Stomach (tissue), 9 donors: ENCODE measurements around the gene VAMP2. TPM values are rescaled to one million over a fixed set of nuclear protein-coding genes. Genes with fewer than 3 reads are reported as not detected.

ENCODE experiments used
- DNase-seq, 2 donors: peaks; one replicate each; pipeline versions ENCODE4 v3.0.0 to v3.0.0-alpha.2; 2013 to 2019
- H3K27ac ChIP-seq, 5 donors: fragments of 200-600 bp in 4 of 5; sonication (generic) in 4 of 5; one replicate each; pipeline ENCODE4 v1.5.1; 2013 to 2019; ENCODE audit warnings: mild to moderate bottlenecking in 1 of 5, moderate library complexity in 1 of 5
- H3K27me3 ChIP-seq, 3 donors: fragments of 200-600 bp; sonication (generic); one replicate each; pipeline ENCODE4 v1.5.1; 2017 to 2019; ENCODE audit warnings: mixed run types in 1 of 3
- H3K36me3 ChIP-seq, 4 donors: fragments of 200-600 bp; sonication (generic); 1 replicate in 3 of 4; 2 replicates in 1 of 4; pipeline ENCODE4 v1.5.1; 2016 to 2019
- H3K4me1 ChIP-seq, 4 donors: fragments of 200-600 bp; sonication (generic); one replicate each; pipeline ENCODE4 v1.5.1; 2016 to 2019
- H3K4me3 ChIP-seq, 4 donors: fragments of 200-600 bp; sonication (generic) in 3 of 4; one replicate each; pipeline ENCODE4 v1.5.1; 2016 to 2019; ENCODE audit warnings: mild to moderate bottlenecking in 1 of 4
- H3K9me3 ChIP-seq, 4 donors: fragments of 200-600 bp; sonication (generic); one replicate each; pipeline ENCODE4 v1.5.1; 2016 to 2019
- EP300 ChIP-seq: sonication (generic); formaldehyde crosslinking; IDR thresholded peaks from one replicate; pipeline ENCODE4 v1.6.1; 2017; ENCODE audit warnings: antibody characterized with exemption
- POLR2A ChIP-seq, 4 donors: fragments of 450-650 bp; IDR thresholded peaks; one replicate each; pipeline ENCODE4 v1.6.1; 2016; ENCODE audit warnings: antibody characterized with exemption in 4 of 4, control low read depth in 2 of 4, mild to moderate bottlenecking in 1 of 4, moderate library complexity in 1 of 4
- POLR2AphosphoS5 ChIP-seq, 3 donors: sonication (generic); formaldehyde crosslinking; IDR thresholded peaks; one replicate each; pipeline ENCODE4 v1.6.1; 2016; ENCODE audit warnings: antibody characterized with exemption in 3 of 3
- WGBS, 5 donors: extraction: QIAGEN DNeasy Blood & Tissue Kit in 3 of 5; methylation state at CpG; one replicate each; pipeline versions ENCODE4 v1.1.5 to v1.1.7; 2013 to 2018; 5-methylcytosine and 5-hydroxymethylcytosine counted together
- intact Hi-C: fragments of 100-400 bp; cut with DNase I; formaldehyde crosslinking; loops from one replicate; pipeline ENCODE4 v1.15.1; 2023; ENCODE audit warnings: low total_unique reads
- polyA plus RNA-seq, 3 donors: library from polyadenylated mRNA; stranded (reverse); fragments of 200-250 nt; gene quantifications; one replicate each; pipeline ENCODE4 v1.2.3, GENCODE V29; 2013
- total RNA-seq, 5 donors: library from RNA; depleted of rRNA; stranded (reverse); fragments of >200 nt; gene quantifications; one replicate each; pipeline versions ENCODE4 v1.1.0 to v1.2.3, GENCODE V29; 2014 to 2016
- TF ChIP-seq, protein P1 (sequence below), 7 experiments: fragments of 450-650 bp in 4 of 7; fragments of 200-600 bp in 3 of 7; sonication (generic) in 3 of 7; IDR thresholded peaks; one replicate each; pipeline ENCODE4 v1.5.1; 2016 to 2019; ENCODE audit warnings: antibody characterized with exemption in 7 of 7, control low read depth in 2 of 7, mild to moderate bottlenecking in 1 of 7
- donor health status: healthy with polysubstance abuse.
- donor health status: Bipolar disorder and iron deficiency.
- donor health status: healthy.

VAMP2 gene
- total and polyA plus RNA-seq, 8 donors, result 6.7 to 104 (median 37.8) TPM

DNA sequence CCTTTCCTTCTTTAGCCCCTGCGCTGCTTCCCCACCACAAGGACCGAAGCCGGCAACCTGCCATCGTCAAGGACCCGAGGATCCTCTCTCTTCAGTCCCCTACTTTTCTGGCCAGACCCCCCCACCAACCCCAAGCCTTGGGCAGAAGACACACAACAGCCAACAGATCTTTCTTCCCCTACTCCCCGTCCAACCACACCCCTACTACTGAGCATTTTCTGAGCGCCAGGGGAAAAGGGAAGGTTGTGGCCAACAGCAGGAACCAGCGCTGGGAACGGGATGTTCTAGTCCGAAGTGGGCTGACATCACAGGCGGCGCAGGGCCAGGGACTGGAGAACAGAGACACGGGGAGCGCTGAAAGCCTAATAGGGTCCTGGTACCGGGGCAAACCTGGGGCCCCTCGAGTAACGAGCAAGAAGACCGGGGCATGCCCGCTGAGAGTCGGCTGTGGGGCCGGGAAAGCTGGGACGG, 11.1 kb downstream of the VAMP2 start:
- WGBS, 5 donors, result 4 to 16% (median 10%) methylated on average over 21 to 22 of the region's 22 CpGs
- Histone ChIP-seq H3K9me3 (no peaks in the 10 kb centered on the region), H3K36me3 (peaks cover 49 to 52% (median 50%) of the 10 kb centered on the region in 4 donors), H3K27ac (peak overlapping the region; percentile 96 to 100 (median 100)), H3K4me3 (peak overlapping the region; percentile 66 to 91 (median 76)), H3K4me1 (peaks cover 32 to 76% (median 58%) of the 10 kb centered on the region in 4 donors), H3K27me3 (no peaks in the 10 kb centered on the region)
- intact Hi-C loops, result no loop called here
- DNase-seq, result peak; percentile 90
- peak; percentile 99 for TF ChIP-seq EP300
- TF ChIP-seq POLR2AphosphoS5 (IDR thresholded peaks at IDR 0.05), result peak; percentile 91 to 96 (median 94)
- peak in 2 of 4 donors; percentile 25 to 50 for TF ChIP-seq POLR2A (IDR thresholded peaks at IDR 0.05)
- TF ChIP-seq, protein P1, sequence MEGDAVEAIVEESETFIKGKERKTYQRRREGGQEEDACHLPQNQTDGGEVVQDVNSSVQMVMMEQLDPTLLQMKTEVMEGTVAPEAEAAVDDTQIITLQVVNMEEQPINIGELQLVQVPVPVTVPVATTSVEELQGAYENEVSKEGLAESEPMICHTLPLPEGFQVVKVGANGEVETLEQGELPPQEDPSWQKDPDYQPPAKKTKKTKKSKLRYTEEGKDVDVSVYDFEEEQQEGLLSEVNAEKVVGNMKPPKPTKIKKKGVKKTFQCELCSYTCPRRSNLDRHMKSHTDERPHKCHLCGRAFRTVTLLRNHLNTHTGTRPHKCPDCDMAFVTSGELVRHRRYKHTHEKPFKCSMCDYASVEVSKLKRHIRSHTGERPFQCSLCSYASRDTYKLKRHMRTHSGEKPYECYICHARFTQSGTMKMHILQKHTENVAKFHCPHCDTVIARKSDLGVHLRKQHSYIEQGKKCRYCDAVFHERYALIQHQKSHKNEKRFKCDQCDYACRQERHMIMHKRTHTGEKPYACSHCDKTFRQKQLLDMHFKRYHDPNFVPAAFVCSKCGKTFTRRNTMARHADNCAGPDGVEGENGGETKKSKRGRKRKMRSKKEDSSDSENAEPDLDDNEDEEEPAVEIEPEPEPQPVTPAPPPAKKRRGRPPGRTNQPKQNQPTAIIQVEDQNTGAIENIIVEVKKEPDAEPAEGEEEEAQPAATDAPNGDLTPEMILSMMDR (IDR thresholded peaks at IDR 0.05), result no peak

DNA sequence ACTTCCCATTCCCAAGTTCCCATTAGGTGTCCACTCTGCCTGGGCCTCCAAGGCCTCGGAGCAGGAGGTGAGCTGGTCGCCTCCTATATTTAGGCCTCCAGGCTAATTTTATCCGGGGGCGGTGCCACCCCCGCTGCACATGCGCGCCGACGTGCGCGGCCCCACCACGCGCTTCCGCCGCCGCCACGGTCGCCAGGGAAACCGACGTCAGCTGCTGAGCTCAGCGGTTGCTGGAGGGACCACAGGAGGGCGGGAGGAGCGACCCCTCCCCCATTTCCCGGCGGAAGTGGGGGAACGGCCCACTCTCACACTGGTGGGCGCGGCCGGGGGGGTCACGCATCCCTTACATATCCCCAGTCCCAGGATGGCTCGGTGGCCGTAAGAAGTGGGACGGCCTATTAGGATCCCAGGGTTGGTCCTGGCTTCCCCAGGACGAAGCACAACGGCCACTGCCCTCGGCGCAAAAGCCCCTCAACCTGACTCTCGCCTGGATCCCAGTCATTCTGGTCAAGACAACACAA, 11.6 kb downstream of the VAMP2 start:
- peaks cover 54 to 57% (median 55%) of the 10 kb centered on the region in 4 donors for H3K36me3 ChIP-seq
- intact Hi-C loops, result no loop called here
- WGBS, 5 donors, result 9 to 38% (median 33%) methylated on average over 11 to 38 of the region's 38 CpGs
- DNase-seq, result peak; percentile 77 to 98
- H3K4me1 ChIP-seq, result peaks cover 32 to 76% (median 63%) of the 10 kb centered on the region in 4 donors
- peak overlapping the region; percentile 96 to 100 (median 100) for H3K27ac ChIP-seq
- no peak for TF ChIP-seq POLR2A (IDR thresholded peaks at IDR 0.05)
- peak; percentile 73 to 94 (median 90) for TF ChIP-seq POLR2AphosphoS5 (IDR thresholded peaks at IDR 0.05)
- peak; percentile 80 for TF ChIP-seq EP300
- H3K9me3 ChIP-seq, result no peaks in the 10 kb centered on the region
- no peaks in the 10 kb centered on the region for H3K27me3 ChIP-seq
- H3K4me3 ChIP-seq, result peak overlapping the region; percentile 66 to 91 (median 76)

DNA sequence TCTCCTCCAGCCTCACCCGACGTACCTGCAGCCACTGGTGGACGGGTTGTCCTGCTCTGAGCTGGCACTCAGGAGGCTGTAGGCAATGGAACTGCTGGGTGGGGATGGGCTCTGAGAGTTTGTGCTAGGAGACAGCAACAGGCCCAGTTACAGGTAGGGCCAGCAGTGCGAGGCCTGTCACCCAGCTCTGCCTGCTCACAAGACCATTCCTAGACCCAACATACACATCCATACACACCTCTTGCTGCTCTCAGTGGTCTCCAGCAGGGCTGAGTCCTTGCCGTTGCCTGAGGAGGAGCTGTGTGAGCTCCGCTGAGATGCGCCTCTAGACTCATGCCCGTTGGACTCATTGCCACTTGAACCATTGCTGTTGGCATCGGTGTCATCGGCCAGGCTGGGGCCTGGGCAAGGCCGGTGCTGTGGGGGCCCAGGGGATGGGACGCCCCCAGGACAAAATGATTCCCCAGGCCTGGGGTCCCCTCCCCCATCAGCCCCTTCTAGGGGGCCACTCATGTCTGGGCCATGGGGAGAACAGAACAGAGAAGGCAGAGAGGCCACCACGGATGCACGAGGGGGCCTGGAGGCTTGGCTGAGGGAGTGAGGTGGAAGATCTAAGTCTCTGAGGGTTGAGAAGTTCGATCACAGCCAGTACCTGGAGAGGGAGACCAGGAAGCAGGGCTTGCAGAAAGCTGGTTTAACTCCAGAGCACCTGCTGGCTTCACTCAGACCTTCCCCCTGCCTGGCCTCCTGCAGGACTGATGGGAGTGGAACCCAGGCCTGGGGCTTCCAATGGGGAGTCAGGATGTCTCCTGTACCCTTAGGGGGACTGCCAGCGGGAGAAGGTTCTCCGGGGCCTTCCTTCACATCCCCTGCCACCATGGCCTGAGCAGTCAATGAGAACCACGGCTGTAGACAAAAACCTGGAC, 12.3 kb downstream of the VAMP2 start:
- H3K27me3 ChIP-seq, result no peaks in the 10 kb centered on the region
- TF ChIP-seq, protein P1 (IDR thresholded peaks at IDR 0.05), result no peak
- TF ChIP-seq EP300, result no peak
- no peak for TF ChIP-seq POLR2A (IDR thresholded peaks at IDR 0.05)
- peak in 1 of 3 donors; percentile 31 for TF ChIP-seq POLR2AphosphoS5 (IDR thresholded peaks at IDR 0.05)
- intact Hi-C loops, result no loop called here
- DNase-seq, result peak in 1 of 2 donors; percentile 37
- WGBS, 5 donors, result 79 to 85% (median 83%) methylated on average over 13 to 18 of the region's 18 CpGs
- no peaks in the 10 kb centered on the region for H3K9me3 ChIP-seq
- peaks cover 62 to 65% (median 63%) of the 10 kb centered on the region in 4 donors for H3K36me3 ChIP-seq
- H3K4me3 ChIP-seq, result peak overlapping the region; percentile 66 to 91 (median 76)
- H3K4me1 ChIP-seq, result peaks cover 32 to 79% (median 67%) of the 10 kb centered on the region in 4 donors
- H3K27ac ChIP-seq, result peak overlapping the region; percentile 96 to 100 (median 100)

DNA sequence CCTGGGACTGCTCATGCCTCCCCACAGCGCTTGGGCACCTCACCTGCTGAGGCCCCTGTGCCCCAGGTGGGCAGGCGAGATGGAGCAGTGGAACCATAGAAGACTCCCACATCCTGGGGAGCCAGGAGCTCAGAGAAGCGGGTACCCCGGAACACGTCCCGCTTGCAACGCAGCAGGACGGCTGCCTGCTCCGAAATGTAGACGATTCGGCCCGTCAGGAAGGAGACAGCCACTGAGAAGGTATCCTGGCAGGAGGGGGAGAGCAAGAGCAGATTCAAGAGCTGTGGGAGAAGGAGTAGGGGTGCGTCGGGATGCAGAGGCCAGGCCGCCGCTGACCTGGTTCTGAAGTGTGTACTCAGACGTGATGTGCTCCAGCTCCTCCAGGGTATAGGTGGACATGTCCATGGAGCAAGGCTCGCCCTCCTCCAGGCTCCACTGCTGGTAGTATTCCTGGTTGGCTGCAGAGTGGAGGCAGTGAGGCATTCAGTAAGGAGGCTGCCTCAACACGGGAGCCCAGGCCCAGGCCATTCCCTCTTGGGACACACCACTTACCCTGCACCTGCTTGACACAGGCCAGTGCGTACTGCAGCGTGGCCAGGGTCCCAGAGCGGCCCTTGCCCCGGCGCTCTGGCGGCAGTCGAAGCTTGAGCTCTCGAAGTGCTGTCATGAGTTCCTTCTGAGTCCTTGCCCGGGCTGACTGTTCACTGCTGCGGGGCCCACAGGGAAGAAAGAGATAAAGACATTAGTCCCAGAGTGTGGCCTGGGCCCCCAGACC, 13.1 kb downstream of the VAMP2 start:
- Histone ChIP-seq H3K27ac (peak overlapping the region in 3 of 5 donors; percentile 100), H3K4me3 (peak overlapping the region in 1 of 4 donors; percentile 67), H3K9me3 (no peaks in the 10 kb centered on the region), H3K36me3 (peaks cover 69 to 73% (median 71%) of the 10 kb centered on the region in 4 donors), H3K27me3 (no peaks in the 10 kb centered on the region), H3K4me1 (peaks cover 32 to 71% (median 66%) of the 10 kb centered on the region in 4 donors)
- DNase-seq, result peak in 1 of 2 donors; percentile 15
- intact Hi-C loops, result no loop called here
- WGBS, 5 donors, result 92 to 96% (median 92%) methylated on average over 19 to 29 of the region's 29 CpGs
- TF ChIP-seq POLR2AphosphoS5 (IDR thresholded peaks at IDR 0.05) (no peak), EP300 (no peak), POLR2A (IDR thresholded peaks at IDR 0.05) (no peak)
- TF ChIP-seq, protein P1 (IDR thresholded peaks at IDR 0.05), result no peak
